Naive B cell (primary cell): ENCODE data around the gene COL23A1. TPM values are rescaled to one million over a fixed set of nuclear protein-coding genes. Genes with fewer than 3 reads are reported as not detected.
A peak's percentile ranks its signal among the peaks of the same experiment; 100 is the strongest.
"Not testable (repeated sequence)": the region's sequence is repeated elsewhere in the genome, so short reads cannot be mapped to it uniquely, and the experiment has no call there.

Source experiments
- ATAC-seq, 2 donors: fragments of 150-1000 bp; cut with Tn5 transposase; 2 replicates each; pipeline ENCODE4 v1.10.0; 2021; ENCODE audit warnings: low read depth in 2 of 2, mild to moderate bottlenecking in 2 of 2, moderate library complexity in 2 of 2
- DNase-seq: peaks from one replicate; pipeline ENCODE4 v3.0.0; 2022
- H3K27ac Mint-ChIP-seq, 6 donors: one replicate each; pipeline ENCODE4 v1.8.0; 2020 to 2022; ENCODE audit warnings: mild to moderate bottlenecking in 6 of 6, mixed read lengths in 6 of 6, moderate library complexity in 5 of 6, inconsistent platforms in 2 of 6
- H3K27me3 Mint-ChIP-seq, 3 donors: one replicate each; pipeline ENCODE4 v1.8.0; 2021 to 2022; ENCODE audit warnings: mixed read lengths in 3 of 3, mild to moderate bottlenecking in 1 of 3
- H3K36me3 Mint-ChIP-seq, 2 donors: one replicate each; pipeline ENCODE4 v1.8.0; 2020 to 2022; ENCODE audit warnings: mixed read lengths in 2 of 2, inconsistent platforms in 1 of 2, mild to moderate bottlenecking in 1 of 2
- H3K4me1 Mint-ChIP-seq, 3 donors: one replicate each; pipeline ENCODE4 v1.8.0; 2020 to 2022; ENCODE audit warnings: mixed read lengths in 3 of 3, inconsistent platforms in 1 of 3, mild to moderate bottlenecking in 1 of 3, moderate library complexity in 1 of 3
- H3K4me3 Mint-ChIP-seq, 8 donors: one replicate each; pipeline ENCODE4 v1.8.0; 2020 to 2022; ENCODE audit warnings: mild to moderate bottlenecking in 8 of 8, mixed read lengths in 8 of 8, moderate library complexity in 8 of 8, inconsistent platforms in 2 of 8
- H3K9me3 Mint-ChIP-seq, 7 donors: one replicate each; pipeline ENCODE4 v1.8.0; 2020 to 2022; ENCODE audit warnings: mixed read lengths in 7 of 7, mild to moderate bottlenecking in 5 of 7, inconsistent platforms in 2 of 7, moderate library complexity in 1 of 7
- polyA plus RNA-seq, 6 donors: library from polyadenylated mRNA; unstranded; fragments of 300-500 nt; fragmentation: Illumina TruSeq; gene quantifications; one replicate each; pipeline ENCODE4 v1.2.3, GENCODE V29; 2021; ENCODE audit warnings: low read depth in 6 of 6

Gene COL23A1
- polyA plus RNA-seq, 6 donors from 2014 or later: 0.16 TPM; not detected in 5

GRCh38 chr5:178206166-178207101, 383.8 kb downstream of the COL23A1 start:
- H3K27me3 Mint-ChIP-seq: peaks cover 0 to 5% (median 0%) of the 10 kb centered on the region in 3 donors
- DNase-seq (no peak), ATAC-seq (no peak)
- peaks cover 12 to 29% of the 10 kb centered on the region in 2 donors for H3K36me3 Mint-ChIP-seq
- peak overlapping the region; percentile 64 to 99 (median 87) for H3K4me3 Mint-ChIP-seq
- peak overlapping the region; percentile 70 to 89 (median 82) for H3K27ac Mint-ChIP-seq
- peaks cover 17 to 46% (median 27%) of the 10 kb centered on the region in 3 donors for H3K4me1 Mint-ChIP-seq
- H3K9me3 Mint-ChIP-seq: peaks cover 0 to 3% (median 0%) of the 10 kb centered on the region in 7 donors

GRCh38 chr5:178205749-178206047, 384.5 kb downstream of the COL23A1 start:
- Mint-ChIP-seq H3K4me3 (peak overlapping the region; percentile 64 to 99 (median 87)), H3K9me3 (peaks cover 0 to 3% (median 0%) of the 10 kb centered on the region in 7 donors), H3K36me3 (peaks cover 12 to 29% of the 10 kb centered on the region in 2 donors), H3K27ac (peak overlapping the region; percentile 70 to 89 (median 82)), H3K4me1 (peaks cover 17 to 46% (median 27%) of the 10 kb centered on the region in 3 donors), H3K27me3 (peaks cover 0 to 5% (median 0%) of the 10 kb centered on the region in 3 donors)
- ATAC-seq: no peak
- no peak for DNase-seq

GRCh38 chr5:178204935-178205748, 385.1 kb downstream of the COL23A1 start:
- peak; percentile 61 for DNase-seq
- peak; percentile 28 to 30 for ATAC-seq
- H3K36me3 Mint-ChIP-seq: peaks cover 12 to 25% of the 10 kb centered on the region in 2 donors
- H3K27ac Mint-ChIP-seq: peak overlapping the region in 5 of 6 donors; percentile 70 to 100 (median 87)
- peaks cover 0 to 3% (median 0%) of the 10 kb centered on the region in 7 donors for H3K9me3 Mint-ChIP-seq
- H3K27me3 Mint-ChIP-seq: peaks cover 0 to 5% (median 0%) of the 10 kb centered on the region in 3 donors
- H3K4me3 Mint-ChIP-seq: peak overlapping the region; percentile 64 to 99 (median 93)
- peaks cover 17 to 43% (median 27%) of the 10 kb centered on the region in 3 donors for H3K4me1 Mint-ChIP-seq

- peak within 1 kb of the TSS; percentile 75 to 100 (median 100) for H3K27ac Mint-ChIP-seq
- H3K9me3 Mint-ChIP-seq: peaks cover 0 to 3% (median 0%) of the 10 kb centered on the region in 7 donors
- peaks cover 17 to 36% (median 27%) of the 10 kb centered on the region in 3 donors for H3K4me1 Mint-ChIP-seq
These were observed 385.8 kb downstream of the COL23A1 start, which contains the start of gene HNRNPAB for GRCh38 chr5:178204182-178204934. Gene HNRNPAB, plus strand, starts transcription at chr5:178204533. Its CDS starts 305 bp downstream, at chr5:178204838.

GRCh38 chr5:178203670-178204181, 386.5 kb downstream of the COL23A1 start:
- ATAC-seq: peak; percentile 11 to 18
- peak overlapping the region; percentile 95 to 99 (median 98) for H3K4me3 Mint-ChIP-seq
- DNase-seq: no peak

More at GRCh38 chr5:178204182-178204934, 385.8 kb downstream of the COL23A1 start, which contains the start of gene HNRNPAB:
- Mint-ChIP-seq H3K4me3 (peak within 1 kb of the TSS; percentile 95 to 99 (median 98)), H3K27me3 (peaks cover 0 to 5% (median 0%) of the 10 kb centered on the region in 3 donors), H3K36me3 (peaks cover 5 to 18% of the 10 kb centered on the region in 2 donors)
- peak; percentile 94 for DNase-seq
- peak; percentile 84 to 87 for ATAC-seq

GRCh38 chr5:178202541-178202940, 387.7 kb downstream of the COL23A1 start:
- DNase-seq: no peak
- peak overlapping the region; percentile 2 to 86 (median 76) for H3K4me3 Mint-ChIP-seq
- H3K9me3 Mint-ChIP-seq: peaks cover 0 to 3% (median 0%) of the 10 kb centered on the region in 7 donors
- H3K27me3 Mint-ChIP-seq: peaks cover 0 to 5% (median 0%) of the 10 kb centered on the region in 3 donors
- H3K36me3 Mint-ChIP-seq: peaks cover 0 to 7% of the 10 kb centered on the region in 2 donors
- peaks cover 13 to 24% (median 20%) of the 10 kb centered on the region in 3 donors for H3K4me1 Mint-ChIP-seq
- no peak for ATAC-seq
- H3K27ac Mint-ChIP-seq: peak overlapping the region in 1 of 6 donors; percentile 42

More at GRCh38 chr5:178203670-178204181, 386.5 kb downstream of the COL23A1 start:
- H3K9me3 Mint-ChIP-seq: peaks cover 0 to 3% (median 0%) of the 10 kb centered on the region in 7 donors
- peaks cover 0 to 15% of the 10 kb centered on the region in 2 donors for H3K36me3 Mint-ChIP-seq
- peak overlapping the region in 5 of 6 donors; percentile 29 to 100 (median 100) for H3K27ac Mint-ChIP-seq
- peaks cover 17 to 32% (median 27%) of the 10 kb centered on the region in 3 donors for H3K4me1 Mint-ChIP-seq
- H3K27me3 Mint-ChIP-seq: peaks cover 0 to 5% (median 0%) of the 10 kb centered on the region in 3 donors

GRCh38 chr5:178201927-178202235, 388.3 kb downstream of the COL23A1 start:
- no peak for DNase-seq
- Mint-ChIP-seq H3K27ac (no peak overlapping the region), H3K4me3 (peak overlapping the region in 3 of 8 donors; percentile 29 to 74 (median 64)), H3K27me3 (peaks cover 0 to 5% (median 0%) of the 10 kb centered on the region in 3 donors), H3K4me1 (peaks cover 13 to 18% (median 15%) of the 10 kb centered on the region in 3 donors), H3K9me3 (peaks cover 0 to 3% (median 0%) of the 10 kb centered on the region in 7 donors), H3K36me3 (peaks cover 0 to 7% of the 10 kb centered on the region in 2 donors)
- no peak for ATAC-seq

GRCh38 chr5:178201221-178201926, 388.8 kb downstream of the COL23A1 start:
- peaks cover 0 to 3% (median 0%) of the 10 kb centered on the region in 7 donors for H3K9me3 Mint-ChIP-seq
- H3K36me3 Mint-ChIP-seq: peaks cover 0 to 7% of the 10 kb centered on the region in 2 donors
- ATAC-seq: no peak
- DNase-seq: no peak
- H3K27ac Mint-ChIP-seq: no peak overlapping the region
- peaks cover 0 to 5% (median 0%) of the 10 kb centered on the region in 3 donors for H3K27me3 Mint-ChIP-seq
- peak overlapping the region in 2 of 8 donors; percentile 64 to 74 for H3K4me3 Mint-ChIP-seq
- peaks cover 10 to 13% (median 10%) of the 10 kb centered on the region in 3 donors for H3K4me1 Mint-ChIP-seq

- DNase-seq: no peak
- Mint-ChIP-seq H3K4me3 (peak overlapping the region in 2 of 8 donors; percentile 56 to 69), H3K27me3 (peaks cover 0 to 11% (median 3%) of the 10 kb centered on the region in 3 donors), H3K27ac (no peak overlapping the region), H3K4me1 (peaks cover 0 to 5% (median 4%) of the 10 kb centered on the region in 3 donors), H3K36me3 (peaks cover 0 to 7% of the 10 kb centered on the region in 2 donors), H3K9me3 (peaks cover 0 to 3% (median 0%) of the 10 kb centered on the region in 7 donors)
- ATAC-seq: no peak
These were observed 390.4 kb downstream of the COL23A1 start for GRCh38 chr5:178199581-178200434.

GRCh38 chr5:178198706-178199105, 391.5 kb downstream of the COL23A1 start:
- Mint-ChIP-seq H3K36me3 (no peaks in the 10 kb centered on the region), H3K9me3 (no peaks in the 10 kb centered on the region), H3K4me1 (no peaks in the 10 kb centered on the region), H3K27me3 (peaks cover 6 to 16% (median 12%) of the 10 kb centered on the region in 3 donors), H3K4me3 (peak overlapping the region in 1 of 8 donors; percentile 60), H3K27ac (peak overlapping the region in 1 of 6 donors; percentile 56)
- DNase-seq (no peak), ATAC-seq (no peak)

- H3K9me3 Mint-ChIP-seq, H3K27ac Mint-ChIP-seq, DNase-seq, H3K36me3 Mint-ChIP-seq, ATAC-seq, H3K4me1 Mint-ChIP-seq, H3K4me3 Mint-ChIP-seq: not testable (repeated sequence)
- H3K27me3 Mint-ChIP-seq: peaks cover 11 to 21% (median 18%) of the 10 kb centered on the region in 3 donors
These were observed 392.0 kb downstream of the COL23A1 start for GRCh38 chr5:178198151-178198550.
